Measurements from ENCODE around the gene CERK. TPM values are rescaled to one million over a fixed set of nuclear protein-coding genes. Genes with fewer than 3 reads are reported as not detected.

The CERK gene
- total RNA-seq, 1 donor from 2014 or later, result 29.5 TPM

DNA sequence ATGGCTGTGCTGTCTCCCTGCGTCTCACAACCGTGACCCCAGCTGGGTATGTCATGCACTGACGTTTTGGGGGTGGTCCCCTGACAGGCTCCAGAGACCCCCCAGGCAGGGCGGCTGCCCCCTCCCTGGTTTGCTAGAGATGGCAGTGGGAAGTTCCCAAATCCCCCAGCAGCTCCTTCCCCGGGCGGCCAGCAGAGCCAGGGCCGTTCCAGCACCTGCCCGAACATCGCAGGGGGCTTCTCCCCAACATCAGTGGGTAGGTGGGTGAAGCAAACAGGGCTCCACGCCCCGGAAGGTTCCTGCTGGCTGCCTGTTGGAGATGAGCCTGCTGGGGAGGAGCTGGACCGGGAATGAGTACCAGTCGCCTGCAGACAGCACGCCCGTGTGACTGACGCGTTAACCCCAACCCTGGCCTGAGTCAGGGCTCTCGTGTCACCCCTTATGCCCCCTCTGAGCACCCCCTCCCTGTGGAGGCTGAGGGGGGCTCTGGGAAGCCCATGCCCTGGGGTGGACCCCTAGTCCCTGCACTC, 72.2 kb downstream of the CERK start:
- TF ChIP-seq, protein P1, sequence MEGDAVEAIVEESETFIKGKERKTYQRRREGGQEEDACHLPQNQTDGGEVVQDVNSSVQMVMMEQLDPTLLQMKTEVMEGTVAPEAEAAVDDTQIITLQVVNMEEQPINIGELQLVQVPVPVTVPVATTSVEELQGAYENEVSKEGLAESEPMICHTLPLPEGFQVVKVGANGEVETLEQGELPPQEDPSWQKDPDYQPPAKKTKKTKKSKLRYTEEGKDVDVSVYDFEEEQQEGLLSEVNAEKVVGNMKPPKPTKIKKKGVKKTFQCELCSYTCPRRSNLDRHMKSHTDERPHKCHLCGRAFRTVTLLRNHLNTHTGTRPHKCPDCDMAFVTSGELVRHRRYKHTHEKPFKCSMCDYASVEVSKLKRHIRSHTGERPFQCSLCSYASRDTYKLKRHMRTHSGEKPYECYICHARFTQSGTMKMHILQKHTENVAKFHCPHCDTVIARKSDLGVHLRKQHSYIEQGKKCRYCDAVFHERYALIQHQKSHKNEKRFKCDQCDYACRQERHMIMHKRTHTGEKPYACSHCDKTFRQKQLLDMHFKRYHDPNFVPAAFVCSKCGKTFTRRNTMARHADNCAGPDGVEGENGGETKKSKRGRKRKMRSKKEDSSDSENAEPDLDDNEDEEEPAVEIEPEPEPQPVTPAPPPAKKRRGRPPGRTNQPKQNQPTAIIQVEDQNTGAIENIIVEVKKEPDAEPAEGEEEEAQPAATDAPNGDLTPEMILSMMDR (IDR thresholded peaks at IDR 0.05; ENCODE audit: insufficient read depth, low read length, severe bottlenecking), result no peak
- H3K36me3 ChIP-seq (ENCODE audit: control insufficient read depth, insufficient read depth, low read length), result peaks cover 14% of the 10 kb centered on the region
- H3K4me3 ChIP-seq (ENCODE audit: low read depth, low read length), result no peak overlapping the region
- H3K27me3 ChIP-seq (ENCODE audit: control insufficient read depth, insufficient read depth, low read length), result peaks cover 5% of the 10 kb centered on the region
- FAIRE-seq, result no peak
- no peak for DNase-seq (ENCODE audit: low read depth)

DNA sequence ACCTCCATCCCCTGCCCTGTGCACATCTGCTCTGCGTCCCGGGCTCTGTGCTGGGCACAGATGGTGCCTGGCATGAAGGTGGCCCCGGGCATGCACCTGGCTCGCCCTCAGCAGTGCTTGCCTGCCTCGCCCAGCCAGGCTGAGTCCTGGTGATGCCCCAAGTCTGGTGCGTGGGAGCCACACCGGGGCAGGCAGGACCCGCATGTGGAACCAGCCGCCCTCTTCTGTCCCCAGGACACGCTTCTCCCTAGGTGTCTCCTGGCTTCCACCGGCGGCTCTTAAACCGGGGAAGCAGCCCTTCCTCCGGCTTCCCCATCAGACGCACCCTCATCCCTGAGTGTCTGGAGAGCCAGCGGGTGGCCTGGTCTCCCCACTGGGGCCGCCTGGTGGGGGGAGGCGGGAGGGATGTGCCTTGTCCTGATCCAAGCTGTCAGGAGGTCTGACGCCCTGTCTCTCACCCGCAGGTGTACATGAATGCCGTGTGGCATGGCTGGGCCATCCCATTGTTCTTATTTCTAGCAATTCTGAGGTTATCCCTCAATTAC, 72.8 kb downstream of the CERK start:
- FAIRE-seq (no peak), DNase-seq (ENCODE audit: low read depth) (no peak)
- Histone ChIP-seq H3K36me3 (ENCODE audit: control insufficient read depth, insufficient read depth, low read length) (peaks cover 12% of the 10 kb centered on the region), H3K4me3 (ENCODE audit: low read depth, low read length) (no peak overlapping the region), H3K27me3 (ENCODE audit: control insufficient read depth, insufficient read depth, low read length) (peaks cover 5% of the 10 kb centered on the region)
- TF ChIP-seq, protein P1 (IDR thresholded peaks at IDR 0.05; ENCODE audit: insufficient read depth, low read length, severe bottlenecking), result no peak

DNA sequence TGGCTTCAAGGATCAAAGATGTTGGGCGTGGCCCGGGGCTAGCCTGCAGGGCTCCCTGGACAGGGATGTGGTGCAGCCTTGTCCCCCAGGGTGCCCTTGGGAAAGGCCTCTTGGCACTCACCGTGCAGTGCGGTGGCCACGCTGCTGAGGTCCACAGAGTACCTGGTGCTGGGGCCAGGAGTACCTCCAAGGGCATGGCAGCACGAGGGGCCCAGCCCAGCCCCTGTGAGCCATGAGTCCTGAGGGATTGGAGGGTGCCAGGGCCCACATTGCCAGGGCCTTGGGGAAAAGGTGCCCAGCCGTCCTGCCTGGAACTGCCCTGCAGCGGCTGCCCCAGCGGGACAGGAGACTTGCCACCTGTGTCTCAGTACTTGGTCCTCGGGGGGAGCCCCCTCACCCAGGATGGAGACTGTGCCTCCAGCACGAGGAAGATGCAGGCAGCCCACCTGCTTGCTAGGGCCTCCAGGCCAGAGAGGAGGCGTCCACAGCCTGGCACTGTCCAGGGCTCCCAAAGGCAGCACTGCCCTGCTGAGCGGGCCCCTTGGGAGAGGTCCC, 73.7 kb downstream of the CERK start:
- TF ChIP-seq, protein P1 (IDR thresholded peaks at IDR 0.05; ENCODE audit: insufficient read depth, low read length, severe bottlenecking), result no peak
- Histone ChIP-seq H3K4me3 (ENCODE audit: low read depth, low read length) (no peak overlapping the region), H3K27me3 (ENCODE audit: control insufficient read depth, insufficient read depth, low read length) (peaks cover 5% of the 10 kb centered on the region), H3K36me3 (ENCODE audit: control insufficient read depth, insufficient read depth, low read length) (peaks cover 10% of the 10 kb centered on the region)
- FAIRE-seq (no peak), DNase-seq (ENCODE audit: low read depth) (no peak)

DNA sequence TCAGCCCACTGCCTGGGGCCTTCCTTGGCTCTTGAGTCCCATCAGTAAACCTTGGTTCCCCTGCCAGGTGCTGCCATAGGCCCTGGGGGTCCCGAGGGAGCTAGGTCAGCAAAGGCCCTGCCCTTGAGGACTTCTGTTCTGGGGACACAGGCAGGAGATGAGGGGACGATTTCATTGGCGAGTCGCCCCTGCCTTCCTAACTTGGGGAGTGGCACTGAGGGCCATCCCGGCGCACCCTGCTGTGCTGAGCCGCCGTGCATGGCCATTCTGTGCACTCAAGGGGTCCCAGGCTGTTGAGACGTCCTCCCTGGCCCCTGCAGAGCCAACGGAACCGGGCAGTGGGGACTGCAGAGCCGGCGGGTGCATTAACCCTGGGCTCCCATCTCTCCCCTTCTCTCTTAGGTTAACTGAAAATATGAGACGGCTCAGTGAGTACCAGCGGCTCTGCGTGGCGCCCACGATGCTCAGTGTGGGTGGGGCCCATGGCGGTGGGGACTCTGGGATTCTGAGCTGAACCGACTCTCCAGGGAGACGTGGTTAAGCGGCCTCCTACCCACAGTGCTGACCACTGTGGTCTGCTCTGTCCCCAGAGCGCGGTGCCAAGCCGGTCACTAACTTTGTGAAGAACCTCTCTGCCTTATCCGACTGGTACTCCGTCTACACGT, 74.5 kb downstream of the CERK start:
- H3K36me3 ChIP-seq (ENCODE audit: control insufficient read depth, insufficient read depth, low read length), result peaks cover 10% of the 10 kb centered on the region
- DNase-seq (ENCODE audit: low read depth), result no peak

DNA sequence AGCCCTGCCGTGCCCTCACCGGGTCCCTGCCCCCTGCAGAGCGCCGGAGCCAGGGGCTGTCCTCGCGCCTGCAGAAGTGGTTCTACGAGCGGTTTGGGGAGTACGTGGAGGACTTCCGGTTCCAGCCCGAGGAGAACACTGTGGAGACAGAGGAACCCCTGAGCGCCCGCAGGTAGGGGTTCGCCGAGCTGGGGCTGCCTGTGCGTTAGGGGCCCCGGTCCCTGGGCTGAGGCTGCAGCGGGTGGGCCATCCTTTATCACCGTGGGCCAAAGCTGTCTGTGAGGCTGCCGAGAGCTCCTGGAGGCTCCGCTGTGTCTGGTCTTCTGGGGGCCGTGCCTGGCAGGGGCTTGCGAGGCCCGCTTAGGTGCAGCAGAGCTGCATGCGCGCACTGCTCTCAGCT, 75.1 kb downstream of the CERK start:
- DNase-seq (ENCODE audit: low read depth) (no peak), FAIRE-seq (no peak)
- TF ChIP-seq, protein P1 (IDR thresholded peaks at IDR 0.05; ENCODE audit: insufficient read depth, low read length, severe bottlenecking), result no peak
- H3K27me3 ChIP-seq (ENCODE audit: control insufficient read depth, insufficient read depth, low read length), result peaks cover 5% of the 10 kb centered on the region
- H3K36me3 ChIP-seq (ENCODE audit: control insufficient read depth, insufficient read depth, low read length), result peaks cover 10% of the 10 kb centered on the region
- no peak overlapping the region for H3K4me3 ChIP-seq (ENCODE audit: low read depth, low read length)

More for the DNA sequence above, 74.5 kb downstream of the CERK start:
- no peak overlapping the region for H3K4me3 ChIP-seq (ENCODE audit: low read depth, low read length)
- no peak for FAIRE-seq
- TF ChIP-seq, protein P1 (IDR thresholded peaks at IDR 0.05; ENCODE audit: insufficient read depth, low read length, severe bottlenecking), result no peak
- peaks cover 5% of the 10 kb centered on the region for H3K27me3 ChIP-seq (ENCODE audit: control insufficient read depth, insufficient read depth, low read length)
